DOHH2 (cell line): Measurements from ENCODE around the gene SUCLA2.

Experiments
- H3F3A ChIP-seq: fragments of 200-600 bp; sonication (generic), shearing (Covaris generic); 2 replicates; pipeline ENCODE4 v1.6.0; 2016; ENCODE audit warnings: antibody characterized with exemption, mild to moderate bottlenecking; ENCODE audit not compliant: control insufficient read depth, insufficient read depth
- H3K27ac ChIP-seq: fragments of 200-600 bp; sonication (generic); 2 replicates; pipeline ENCODE4 v1.5.1; 2014; ENCODE audit warnings: low read depth, mild to moderate bottlenecking, low read length, moderate library complexity
- H3K27me3 ChIP-seq: fragments of 200-600 bp; sonication (generic); 2 replicates; pipeline ENCODE4 v1.6.1; 2014; ENCODE audit warnings: mild to moderate bottlenecking, low read length, mixed read lengths; ENCODE audit not compliant: control insufficient read depth
- H3K36me3 ChIP-seq: fragments of 200-600 bp; sonication (generic); 2 replicates; pipeline ENCODE4 v1.6.1; 2014; ENCODE audit warnings: mild to moderate bottlenecking, low read length, moderate library complexity, mixed read lengths; ENCODE audit not compliant: control insufficient read depth
- H3K4me1 ChIP-seq: fragments of 200-600 bp; sonication (generic); 2 replicates; pipeline ENCODE4 v1.6.1; 2014; ENCODE audit warnings: mild to moderate bottlenecking, low read length, mixed read lengths; ENCODE audit not compliant: control insufficient read depth
- H3K4me2 ChIP-seq: fragments of 200-600 bp; sonication (generic); 2 replicates; pipeline ENCODE4 v1.6.0; 2014; ENCODE audit warnings: mild to moderate bottlenecking, low read length, moderate library complexity
- H3K4me3 ChIP-seq: fragments of 200-600 bp; sonication (generic); 2 replicates; pipeline ENCODE4 v1.5.1; 2014; ENCODE audit warnings: mild to moderate bottlenecking, low read length, mixed read lengths
- H3K79me2 ChIP-seq: fragments of 200-600 bp; sonication (generic); 2 replicates; pipeline ENCODE4 v1.6.1; 2014; ENCODE audit warnings: mild to moderate bottlenecking, low read length, mixed read lengths; ENCODE audit not compliant: control insufficient read depth
- H3K9me2 ChIP-seq: fragments of 200-600 bp; sonication (generic); replicated peaks from 2 replicates; pipeline ENCODE4 v1.6.1; 2014; ENCODE audit warnings: mild to moderate bottlenecking, low read length, mixed read lengths; ENCODE audit not compliant: control insufficient read depth
- H3K9me3 ChIP-seq: fragments of 200-600 bp; sonication (generic); 2 replicates; pipeline ENCODE4 v1.6.1; 2014; ENCODE audit warnings: antibody characterized with exemption, low read length, mixed read lengths; ENCODE audit not compliant: control insufficient read depth, insufficient read depth
- H4K20me1 ChIP-seq: fragments of 200-600 bp; sonication (generic); 2 replicates; pipeline ENCODE4 v1.6.0; 2014; ENCODE audit warnings: low read depth, mild to moderate bottlenecking, antibody characterized with exemption, low read length, moderate library complexity; ENCODE audit not compliant: control insufficient read depth, insufficient read depth
- EZH2phosphoT487 ChIP-seq: fragments of 200-600 bp; sonication (generic); IDR thresholded peaks from 2 replicates; pipeline ENCODE4 v1.6.1; 2017; ENCODE audit warnings: borderline replicate concordance, mild to moderate bottlenecking, antibody characterized with exemption, low read length, moderate library complexity, mixed read lengths
- TF ChIP-seq, protein P1 (sequence below): fragments of 200-600 bp; sonication (generic); IDR thresholded peaks from one replicate; pipeline ENCODE4 v1.5.1; 2014; ENCODE audit warnings: antibody characterized with exemption, mild to moderate bottlenecking, low read depth, low read length; ENCODE audit not compliant: poor library complexity, severe bottlenecking

The SUCLA2 gene

DNA sequence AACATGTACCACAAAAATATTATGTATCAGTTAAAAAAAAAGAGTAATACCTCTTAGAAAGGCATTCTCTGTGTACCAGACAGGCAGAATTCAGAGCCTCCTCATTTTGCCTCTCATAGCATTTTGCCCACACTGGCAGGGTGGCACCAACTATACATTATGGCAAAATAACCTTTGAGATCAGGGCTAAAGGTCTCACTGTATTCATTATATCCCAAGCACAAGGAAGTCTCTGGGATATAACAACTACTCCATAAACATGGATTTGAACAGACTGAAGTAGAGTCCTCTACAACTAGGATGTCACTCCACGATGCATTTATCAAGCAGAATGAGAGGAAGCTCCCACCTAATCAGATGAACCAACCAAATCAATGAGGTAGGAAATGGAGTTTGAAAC, 10.6 kb downstream of the SUCLA2 start:
- H3K9me3 ChIP-seq: no peaks in the 10 kb centered on the region
- H4K20me1 ChIP-seq: no peaks in the 10 kb centered on the region
- no peak overlapping the region for H3K4me2 ChIP-seq
- H3K27me3 ChIP-seq: no peaks in the 10 kb centered on the region
- H3K36me3 ChIP-seq: peaks cover 79% of the 10 kb centered on the region
- TF ChIP-seq, protein P1, sequence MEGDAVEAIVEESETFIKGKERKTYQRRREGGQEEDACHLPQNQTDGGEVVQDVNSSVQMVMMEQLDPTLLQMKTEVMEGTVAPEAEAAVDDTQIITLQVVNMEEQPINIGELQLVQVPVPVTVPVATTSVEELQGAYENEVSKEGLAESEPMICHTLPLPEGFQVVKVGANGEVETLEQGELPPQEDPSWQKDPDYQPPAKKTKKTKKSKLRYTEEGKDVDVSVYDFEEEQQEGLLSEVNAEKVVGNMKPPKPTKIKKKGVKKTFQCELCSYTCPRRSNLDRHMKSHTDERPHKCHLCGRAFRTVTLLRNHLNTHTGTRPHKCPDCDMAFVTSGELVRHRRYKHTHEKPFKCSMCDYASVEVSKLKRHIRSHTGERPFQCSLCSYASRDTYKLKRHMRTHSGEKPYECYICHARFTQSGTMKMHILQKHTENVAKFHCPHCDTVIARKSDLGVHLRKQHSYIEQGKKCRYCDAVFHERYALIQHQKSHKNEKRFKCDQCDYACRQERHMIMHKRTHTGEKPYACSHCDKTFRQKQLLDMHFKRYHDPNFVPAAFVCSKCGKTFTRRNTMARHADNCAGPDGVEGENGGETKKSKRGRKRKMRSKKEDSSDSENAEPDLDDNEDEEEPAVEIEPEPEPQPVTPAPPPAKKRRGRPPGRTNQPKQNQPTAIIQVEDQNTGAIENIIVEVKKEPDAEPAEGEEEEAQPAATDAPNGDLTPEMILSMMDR: no peak
- no peak for TF ChIP-seq EZH2phosphoT487
- H3K4me3 ChIP-seq: no peak overlapping the region
- H3K79me2 ChIP-seq: peaks cover 46% of the 10 kb centered on the region
- H3K4me1 ChIP-seq: no peaks in the 10 kb centered on the region
- H3K9me2 ChIP-seq: no peaks in the 10 kb centered on the region
- H3F3A ChIP-seq: no peaks in the 10 kb centered on the region; the same call in 1 of the 2 replicates
- H3K27ac ChIP-seq: no peak overlapping the region

DNA sequence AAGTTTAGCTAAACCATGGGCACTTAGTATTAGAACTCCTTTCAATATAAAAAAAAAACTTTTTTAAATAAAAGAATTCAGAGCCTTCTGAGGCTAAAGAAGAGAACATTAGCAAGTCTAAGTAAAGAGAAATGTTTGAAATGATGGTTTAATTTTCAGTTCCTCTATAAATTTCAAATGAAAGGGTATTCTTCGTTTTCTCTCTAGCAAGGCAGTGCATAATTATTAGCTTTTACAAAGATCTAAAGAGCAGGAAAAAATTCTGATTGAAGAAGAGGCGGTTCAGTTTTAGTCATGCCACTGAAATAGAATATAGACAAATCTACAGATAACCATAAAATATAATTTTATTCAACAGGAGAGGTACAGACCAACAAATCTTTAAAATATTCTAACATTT, 18.0 kb downstream of the SUCLA2 start:
- Histone ChIP-seq H3K4me1 (no peaks in the 10 kb centered on the region), H3K4me2 (no peak overlapping the region), H3K4me3 (no peak overlapping the region), H3K9me2 (no peaks in the 10 kb centered on the region), H3K27me3 (no peaks in the 10 kb centered on the region), H3F3A (no peaks in the 10 kb centered on the region), H3K9me3 (no peaks in the 10 kb centered on the region), H3K27ac (no peak overlapping the region), H3K79me2 (no peaks in the 10 kb centered on the region), H3K36me3 (peaks cover 31% of the 10 kb centered on the region), H4K20me1 (no peaks in the 10 kb centered on the region)
- TF ChIP-seq EZH2phosphoT487: no peak
- TF ChIP-seq, protein P1: no peak

DNA sequence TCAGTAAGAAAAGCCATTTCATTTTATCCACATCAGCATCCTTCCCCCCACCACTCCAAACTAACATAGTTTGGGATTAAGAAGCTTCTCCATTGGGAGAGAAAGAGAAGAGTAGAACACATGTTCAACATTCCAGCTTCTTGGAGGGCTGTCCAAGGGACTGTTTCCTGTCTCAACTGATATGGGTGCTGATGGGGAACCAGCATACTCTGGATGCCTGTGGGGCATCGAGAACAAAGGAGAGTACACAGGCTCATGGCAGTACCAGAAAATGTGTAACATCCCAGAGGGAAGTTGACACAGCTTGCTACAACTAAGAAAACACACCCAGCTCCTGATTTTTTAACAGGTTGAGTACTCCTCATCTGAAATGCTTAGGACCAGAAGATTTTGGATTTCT, 24.7 kb downstream of the SUCLA2 start:
- Histone ChIP-seq H3K27me3 (no peaks in the 10 kb centered on the region), H3K4me3 (no peak overlapping the region), H3K9me2 (no peaks in the 10 kb centered on the region), H3K4me2 (no peak overlapping the region), H3F3A (no peaks in the 10 kb centered on the region), H4K20me1 (no peaks in the 10 kb centered on the region), H3K4me1 (no peaks in the 10 kb centered on the region), H3K27ac (no peak overlapping the region), H3K36me3 (peaks cover 38% of the 10 kb centered on the region), H3K79me2 (0 out of 2 replicates have a peak, but pooled peaks cover 11% of the 10 kb centered on the region), H3K9me3 (0 out of 2 replicates have a peak, but pooled peaks cover 7% of the 10 kb centered on the region)
- TF ChIP-seq EZH2phosphoT487: no peak
- TF ChIP-seq, protein P1: no peak

DNA sequence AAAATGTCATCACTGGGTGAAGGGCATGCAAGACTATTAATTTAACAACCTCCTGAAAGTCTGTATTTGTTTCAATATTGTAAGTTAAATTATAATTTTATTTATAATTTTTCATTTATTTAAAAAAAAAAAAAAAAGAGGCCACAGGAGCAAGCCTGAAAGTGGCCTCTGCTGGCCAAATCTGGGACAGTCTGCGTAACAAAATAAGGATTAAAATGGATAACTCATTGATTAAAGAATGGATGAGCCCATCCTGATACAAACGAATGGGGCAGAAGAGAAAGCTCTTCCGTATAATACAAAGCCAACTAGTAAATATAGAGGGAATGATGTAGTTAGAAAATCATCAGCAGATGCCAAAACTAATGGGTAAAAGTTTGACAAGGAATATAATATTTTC, 36.2 kb downstream of the SUCLA2 start:
- TF ChIP-seq EZH2phosphoT487: no peak
- TF ChIP-seq, protein P1: no peak
- Histone ChIP-seq H3K27me3 (no peaks in the 10 kb centered on the region), H3F3A (no peaks in the 10 kb centered on the region), H3K4me2 (no peak overlapping the region), H3K4me3 (no peak overlapping the region), H4K20me1 (no peaks in the 10 kb centered on the region), H3K27ac (no peak overlapping the region), H3K79me2 (no peaks in the 10 kb centered on the region), H3K36me3 (peaks cover 59% of the 10 kb centered on the region), H3K9me2 (no peaks in the 10 kb centered on the region), H3K4me1 (no peaks in the 10 kb centered on the region), H3K9me3 (peaks cover 6% of the 10 kb centered on the region; the same call in 1 of the 2 replicates)
